Activated naive CD4-positive, alpha-beta T cell treated with anti-CD3 and anti-CD28 coated beads, Interleukin-2, amount 50 U/mL, for 24 hours (primary cell): ENCODE results near the gene NFIL3.

ENCODE experiments used
- H3K27ac Mint-ChIP-seq: one replicate; pipeline ENCODE4 v1.8.0; 2021; ENCODE audit warnings: mild to moderate bottlenecking, mixed read lengths
- H3K27me3 Mint-ChIP-seq: one replicate; pipeline ENCODE4 v1.8.0; 2021; ENCODE audit warnings: mixed read lengths
- H3K36me3 Mint-ChIP-seq: one replicate; pipeline ENCODE4 v1.8.0; 2021; ENCODE audit warnings: mixed read lengths
- H3K4me1 Mint-ChIP-seq: one replicate; pipeline ENCODE4 v1.8.0; 2021; ENCODE audit warnings: mixed read lengths
- H3K4me3 Mint-ChIP-seq: one replicate; pipeline ENCODE4 v1.8.0; 2021; ENCODE audit warnings: mild to moderate bottlenecking, mixed read lengths
- H3K9me3 Mint-ChIP-seq: one replicate; pipeline ENCODE4 v1.8.0; 2021; ENCODE audit warnings: mixed read lengths

The NFIL3 gene

GRCh38 chr9:91427873-91428272, 4.2 kb upstream of the NFIL3 start:
- Mint-ChIP-seq H3K9me3 (no peaks in the 10 kb centered on the region), H3K27me3 (peaks cover 3% of the 10 kb centered on the region), H3K36me3 (no peaks in the 10 kb centered on the region), H3K27ac (no peak overlapping the region), H3K4me3 (no peak overlapping the region), H3K4me1 (peaks cover 24% of the 10 kb centered on the region)

- Mint-ChIP-seq H3K27ac (peak overlapping the region; percentile 38), H3K4me1 (peaks cover 37% of the 10 kb centered on the region), H3K4me3 (peak overlapping the region; percentile 92), H3K9me3 (no peaks in the 10 kb centered on the region), H3K36me3 (no peaks in the 10 kb centered on the region), H3K27me3 (peaks cover 4% of the 10 kb centered on the region)
These were observed 2.6 kb upstream of the NFIL3 start for GRCh38 chr9:91426123-91426745.

- Mint-ChIP-seq H3K27ac (peak overlapping the region; percentile 27), H3K27me3 (peaks cover 8% of the 10 kb centered on the region), H3K36me3 (peaks cover 3% of the 10 kb centered on the region), H3K4me3 (peak overlapping the region; percentile 92), H3K4me1 (peaks cover 43% of the 10 kb centered on the region), H3K9me3 (no peaks in the 10 kb centered on the region)
These were observed 1.6 kb upstream of the NFIL3 start for GRCh38 chr9:91425271-91425670.

GRCh38 chr9:91424403-91425176, 958 bp upstream of the NFIL3 start:
- Mint-ChIP-seq H3K4me1 (peaks cover 46% of the 10 kb centered on the region), H3K27me3 (peaks cover 14% of the 10 kb centered on the region), H3K36me3 (peaks cover 3% of the 10 kb centered on the region), H3K27ac (peak overlapping the region; percentile 46), H3K9me3 (no peaks in the 10 kb centered on the region), H3K4me3 (peak overlapping the region; percentile 92)

GRCh38 chr9:91422758-91423711, 597 bp downstream of the NFIL3 start:
- H3K36me3 Mint-ChIP-seq: peaks cover 3% of the 10 kb centered on the region
- peak overlapping the region; percentile 71 for H3K27ac Mint-ChIP-seq
- H3K27me3 Mint-ChIP-seq: peaks cover 14% of the 10 kb centered on the region
- no peaks in the 10 kb centered on the region for H3K9me3 Mint-ChIP-seq
- peak overlapping the region; percentile 95 for H3K4me3 Mint-ChIP-seq
- H3K4me1 Mint-ChIP-seq: peaks cover 50% of the 10 kb centered on the region

- Mint-ChIP-seq H3K4me3 (peak overlapping the region; percentile 95), H3K27ac (peak overlapping the region; percentile 30), H3K9me3 (no peaks in the 10 kb centered on the region), H3K36me3 (peaks cover 3% of the 10 kb centered on the region), H3K27me3 (peaks cover 14% of the 10 kb centered on the region), H3K4me1 (peaks cover 50% of the 10 kb centered on the region)
These were observed 1.5 kb downstream of the NFIL3 start for GRCh38 chr9:91421971-91422757.

GRCh38 chr9:91421128-91421765, 2.4 kb downstream of the NFIL3 start:
- peak overlapping the region; percentile 95 for H3K4me3 Mint-ChIP-seq
- H3K27me3 Mint-ChIP-seq: peaks cover 17% of the 10 kb centered on the region
- peaks cover 53% of the 10 kb centered on the region for H3K4me1 Mint-ChIP-seq
- H3K9me3 Mint-ChIP-seq: no peaks in the 10 kb centered on the region
- H3K36me3 Mint-ChIP-seq: peaks cover 3% of the 10 kb centered on the region
- H3K27ac Mint-ChIP-seq: no peak overlapping the region

- H3K36me3 Mint-ChIP-seq: peaks cover 3% of the 10 kb centered on the region
- H3K27me3 Mint-ChIP-seq: peaks cover 17% of the 10 kb centered on the region
- peaks cover 51% of the 10 kb centered on the region for H3K4me1 Mint-ChIP-seq
- no peaks in the 10 kb centered on the region for H3K9me3 Mint-ChIP-seq
- H3K27ac Mint-ChIP-seq: peak overlapping the region; percentile 7
- peak overlapping the region; percentile 52 for H3K4me3 Mint-ChIP-seq
These were observed 3.0 kb downstream of the NFIL3 start for GRCh38 chr9:91420501-91421127.

GRCh38 chr9:91419222-91420191, 4.1 kb downstream of the NFIL3 start:
- H3K36me3 Mint-ChIP-seq: peaks cover 3% of the 10 kb centered on the region
- H3K27me3 Mint-ChIP-seq: peaks cover 17% of the 10 kb centered on the region
- peaks cover 50% of the 10 kb centered on the region for H3K4me1 Mint-ChIP-seq
- H3K9me3 Mint-ChIP-seq: no peaks in the 10 kb centered on the region
- no peak overlapping the region for H3K27ac Mint-ChIP-seq
- H3K4me3 Mint-ChIP-seq: peak overlapping the region; percentile 4

- no peak overlapping the region for H3K4me3 Mint-ChIP-seq
- H3K27me3 Mint-ChIP-seq: peaks cover 17% of the 10 kb centered on the region
- H3K27ac Mint-ChIP-seq: no peak overlapping the region
- peaks cover 48% of the 10 kb centered on the region for H3K4me1 Mint-ChIP-seq
- H3K36me3 Mint-ChIP-seq: peaks cover 3% of the 10 kb centered on the region
- H3K9me3 Mint-ChIP-seq: no peaks in the 10 kb centered on the region
These were observed 5.4 kb downstream of the NFIL3 start for GRCh38 chr9:91418215-91418610.

- H3K36me3 Mint-ChIP-seq: peaks cover 3% of the 10 kb centered on the region
- H3K9me3 Mint-ChIP-seq: no peaks in the 10 kb centered on the region
- H3K27me3 Mint-ChIP-seq: peaks cover 17% of the 10 kb centered on the region
- no peak overlapping the region for H3K4me3 Mint-ChIP-seq
- H3K4me1 Mint-ChIP-seq: peaks cover 44% of the 10 kb centered on the region
- H3K27ac Mint-ChIP-seq: no peak overlapping the region
These were observed 5.9 kb downstream of the NFIL3 start for GRCh38 chr9:91417602-91418214.

GRCh38 chr9:91416096-91416712, 7.4 kb downstream of the NFIL3 start:
- H3K4me3 Mint-ChIP-seq: peak overlapping the region; percentile 34

More at GRCh38 chr9:91416096-91416712, 7.4 kb downstream of the NFIL3 start:
- Mint-ChIP-seq H3K36me3 (peaks cover 3% of the 10 kb centered on the region), H3K4me1 (peaks cover 32% of the 10 kb centered on the region), H3K27ac (peak overlapping the region; percentile 65), H3K9me3 (no peaks in the 10 kb centered on the region), H3K27me3 (peaks cover 13% of the 10 kb centered on the region)
